Smooth muscle cell (in vitro differentiated cells): Measurements from ENCODE around the gene SLC51B. TPM values are rescaled to one million over a fixed set of nuclear protein-coding genes. Genes with fewer than 3 reads are reported as not detected.
"Not testable (repeated sequence)": the region's sequence is repeated elsewhere in the genome, so short reads cannot be mapped to it uniquely, and the experiment has no call there.

ENCODE experiments used
- DNase-seq: peaks from one replicate; lab custom pipeline; 2025; ENCODE audit not compliant: unreplicated experiment; lab: John Stamatoyannopoulos, UW
- H2AFZ ChIP-seq: fragments of 200-600 bp; sonication (generic); 2 replicates; pipeline ENCODE4 v1.6.0; 2016; ENCODE audit warnings: antibody characterized with exemption, low read depth, mild to moderate bottlenecking
- H3F3A ChIP-seq: fragments of 200-600 bp; sonication (generic); 2 replicates; pipeline ENCODE4 v1.6.0; 2017; ENCODE audit warnings: antibody characterized with exemption, low read depth
- H3K27ac ChIP-seq: fragments of 200-600 bp; sonication (generic); 2 replicates; pipeline ENCODE4 v1.5.1; 2016; ENCODE audit warnings: low read depth, mild to moderate bottlenecking
- H3K27me3 ChIP-seq: fragments of 200-600 bp; sonication (generic); 2 replicates; pipeline ENCODE4 v1.6.1; 2016; ENCODE audit warnings: low read depth, mild to moderate bottlenecking
- H3K36me3 ChIP-seq: fragments of 200-600 bp; sonication (generic); 2 replicates; pipeline ENCODE4 v1.5.1; 2016; ENCODE audit warnings: low read depth
- H3K4me1 ChIP-seq: fragments of 200-600 bp; sonication (generic); 2 replicates; pipeline ENCODE4 v1.5.1; 2016; ENCODE audit warnings: low read depth
- H3K4me2 ChIP-seq: fragments of 200-600 bp; sonication (generic); 2 replicates; pipeline ENCODE4 v1.6.0; 2016; ENCODE audit warnings: mild to moderate bottlenecking
- H3K4me3 ChIP-seq: fragments of 200-600 bp; sonication (generic); 2 replicates; pipeline ENCODE4 v1.5.1; 2016; ENCODE audit warnings: mild to moderate bottlenecking
- H3K79me2 ChIP-seq: fragments of 200-600 bp; sonication (generic); 2 replicates; pipeline ENCODE4 v1.6.0; 2016; ENCODE audit warnings: low read depth, mild to moderate bottlenecking
- H3K9ac ChIP-seq: fragments of 200-600 bp; sonication (generic); 2 replicates; pipeline ENCODE4 v1.6.0; 2016; ENCODE audit warnings: low read depth
- H3K9me3 ChIP-seq: fragments of 200-600 bp; sonication (generic); replicated peaks from 2 replicates; pipeline ENCODE4 v1.5.1; 2016; ENCODE audit warnings: low read depth
- H4K20me1 ChIP-seq: fragments of 200-600 bp; sonication (generic); 2 replicates; pipeline ENCODE4 v1.6.0; 2016; ENCODE audit warnings: low read depth
- WGBS: methylation state at CpG from one replicate; pipeline ENCODE4 v1.1.7; 2016; ENCODE audit warnings: low lambda C conversion rate; 5-methylcytosine and 5-hydroxymethylcytosine counted together
- polyA plus RNA-seq: library from polyadenylated mRNA; unstranded; fragments of >200 nt; fragmentation: Nextera tagmentation; extraction: Ambion mirVana; gene quantifications from 2 replicates; pipeline ENCODE4 v1.2.1, GENCODE V29; 2016
- total RNA-seq: library from RNA; depleted of rRNA; stranded (reverse); fragments of >200 nt; gene quantifications from 2 replicates; pipeline ENCODE4 v1.2.3, GENCODE V29; 2014
- TF ChIP-seq, protein P1 (sequence below): fragments of 200-600 bp; sonication (generic); IDR thresholded peaks from 2 replicates; pipeline ENCODE4 v1.5.1; 2017; ENCODE audit warnings: borderline replicate concordance, mild to moderate bottlenecking, antibody characterized with exemption; ENCODE audit not compliant: insufficient read depth, poor library complexity, severe bottlenecking

The SLC51B gene
- total and polyA plus RNA-seq, 2 experiments from 2014 or later, result not detected

GRCh38 chr15:65096481-65097385 is 51.5 kb downstream of the SLC51B start:
- H3F3A ChIP-seq, result no peaks in the 10 kb centered on the region
- no peak overlapping the region for H3K9ac ChIP-seq
- TF ChIP-seq, protein P1, sequence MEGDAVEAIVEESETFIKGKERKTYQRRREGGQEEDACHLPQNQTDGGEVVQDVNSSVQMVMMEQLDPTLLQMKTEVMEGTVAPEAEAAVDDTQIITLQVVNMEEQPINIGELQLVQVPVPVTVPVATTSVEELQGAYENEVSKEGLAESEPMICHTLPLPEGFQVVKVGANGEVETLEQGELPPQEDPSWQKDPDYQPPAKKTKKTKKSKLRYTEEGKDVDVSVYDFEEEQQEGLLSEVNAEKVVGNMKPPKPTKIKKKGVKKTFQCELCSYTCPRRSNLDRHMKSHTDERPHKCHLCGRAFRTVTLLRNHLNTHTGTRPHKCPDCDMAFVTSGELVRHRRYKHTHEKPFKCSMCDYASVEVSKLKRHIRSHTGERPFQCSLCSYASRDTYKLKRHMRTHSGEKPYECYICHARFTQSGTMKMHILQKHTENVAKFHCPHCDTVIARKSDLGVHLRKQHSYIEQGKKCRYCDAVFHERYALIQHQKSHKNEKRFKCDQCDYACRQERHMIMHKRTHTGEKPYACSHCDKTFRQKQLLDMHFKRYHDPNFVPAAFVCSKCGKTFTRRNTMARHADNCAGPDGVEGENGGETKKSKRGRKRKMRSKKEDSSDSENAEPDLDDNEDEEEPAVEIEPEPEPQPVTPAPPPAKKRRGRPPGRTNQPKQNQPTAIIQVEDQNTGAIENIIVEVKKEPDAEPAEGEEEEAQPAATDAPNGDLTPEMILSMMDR, result no peak
- H3K4me1 ChIP-seq, result no peaks in the 10 kb centered on the region
- no peak overlapping the region for H3K4me2 ChIP-seq
- H3K4me3 ChIP-seq, result no peak overlapping the region
- no peak overlapping the region for H2AFZ ChIP-seq
- no peaks in the 10 kb centered on the region for H3K9me3 ChIP-seq
- no peak for DNase-seq
- WGBS, result 95% methylated on average over 6 of the region's 6 CpGs
- H3K79me2 ChIP-seq, result no peaks in the 10 kb centered on the region
- peaks cover 4% of the 10 kb centered on the region for H3K36me3 ChIP-seq
- H3K27ac ChIP-seq, result no peak overlapping the region
- H3K27me3 ChIP-seq, result no peaks in the 10 kb centered on the region
- H4K20me1 ChIP-seq, result no peaks in the 10 kb centered on the region

GRCh38 chr15:65097651-65098263 is 52.6 kb downstream of the SLC51B start:
- peaks cover 4% of the 10 kb centered on the region for H3K36me3 ChIP-seq
- H3F3A ChIP-seq, result no peaks in the 10 kb centered on the region
- H2AFZ ChIP-seq, result no peak overlapping the region
- WGBS, result 97% methylated on average over 7 of the region's 7 CpGs
- H3K4me3 ChIP-seq, result no peak overlapping the region
- H3K9ac ChIP-seq, result no peak overlapping the region
- no peaks in the 10 kb centered on the region for H3K27me3 ChIP-seq
- TF ChIP-seq, protein P1, result no peak
- no peak for DNase-seq
- H3K4me2 ChIP-seq, result no peak overlapping the region
- H3K9me3 ChIP-seq, result no peaks in the 10 kb centered on the region
- no peak overlapping the region for H3K27ac ChIP-seq
- no peaks in the 10 kb centered on the region for H4K20me1 ChIP-seq
- H3K79me2 ChIP-seq, result no peaks in the 10 kb centered on the region
- no peaks in the 10 kb centered on the region for H3K4me1 ChIP-seq

DNA sequence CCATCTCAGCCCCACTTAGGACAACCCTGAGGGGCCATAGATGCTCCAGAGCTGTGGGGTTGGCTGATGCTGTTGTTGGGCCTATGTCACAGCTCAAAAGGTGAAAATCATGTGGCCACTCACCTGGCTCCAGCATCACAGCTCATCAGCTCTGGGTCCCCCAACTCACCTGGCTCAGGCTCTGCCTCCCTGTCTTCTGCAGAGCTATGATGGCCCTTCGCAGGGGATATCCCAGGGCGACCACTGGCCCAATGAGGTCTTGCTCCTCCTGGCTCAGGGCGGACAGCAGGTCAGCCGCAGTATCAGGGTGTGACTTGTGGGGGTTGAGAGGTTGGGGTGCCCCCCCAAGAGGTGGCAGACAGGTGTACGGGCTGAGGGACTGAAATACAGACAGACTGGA is 54.1 kb downstream of the SLC51B start:
- Histone ChIP-seq H3K36me3 (peaks cover 4% of the 10 kb centered on the region), H3K27ac (no peak overlapping the region), H2AFZ (no peak overlapping the region), H4K20me1 (no peaks in the 10 kb centered on the region), H3K79me2 (no peaks in the 10 kb centered on the region), H3F3A (no peaks in the 10 kb centered on the region), H3K4me2 (no peak overlapping the region), H3K9ac (no peak overlapping the region), H3K4me3 (no peak overlapping the region), H3K27me3 (no peaks in the 10 kb centered on the region), H3K4me1 (no peaks in the 10 kb centered on the region), H3K9me3 (no peaks in the 10 kb centered on the region)
- 95% methylated on average over 5 of the region's 5 CpGs for WGBS
- DNase-seq, result no peak
- TF ChIP-seq, protein P1, result no peak

GRCh38 chr15:65099801-65100200 is 54.6 kb downstream of the SLC51B start:
- 97% methylated on average over 10 of the region's 10 CpGs for WGBS
- H4K20me1 ChIP-seq, DNase-seq: not testable (repeated sequence)

More at GRCh38 chr15:65099801-65100200, 54.6 kb downstream of the SLC51B start:
- not testable (repeated sequence) for H3K9me3 ChIP-seq, H3K4me3 ChIP-seq, H3K27me3 ChIP-seq, H3K9ac ChIP-seq, H2AFZ ChIP-seq, H3K79me2 ChIP-seq, H3K4me1 ChIP-seq, H3F3A ChIP-seq, H3K4me2 ChIP-seq, H3K27ac ChIP-seq, H3K36me3 ChIP-seq
